Measurements from ENCODE around the gene FKRP. TPM values are rescaled to one million over a fixed set of nuclear protein-coding genes. Genes with fewer than 3 reads are reported as not detected.
"Not testable (repeated sequence)": the region's sequence is repeated elsewhere in the genome, so short reads cannot be mapped to it uniquely, and the experiment has no call there.

Gene FKRP
- total RNA-seq, 1 donor from 2014 or later = 13.9 TPM

DNA sequence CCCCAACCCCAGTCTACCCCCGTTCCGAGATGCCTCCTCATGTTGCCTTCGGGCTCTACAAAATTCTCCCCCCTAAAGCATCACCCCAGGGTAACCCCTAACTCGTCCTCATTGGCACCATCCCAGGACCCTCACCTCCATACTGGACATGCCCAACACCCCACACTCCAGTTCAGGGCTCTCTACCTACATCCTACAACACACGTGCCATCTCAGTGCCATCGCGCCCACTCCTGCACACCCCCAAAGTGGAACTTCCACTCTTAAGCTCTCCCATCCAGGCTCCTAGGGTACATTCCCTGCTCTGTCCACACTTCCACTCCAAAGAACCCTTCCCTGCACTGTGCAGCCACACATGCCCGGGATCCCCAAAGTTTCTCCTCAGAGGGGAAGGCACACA is 827 bp upstream of the FKRP start:
- DNase-seq = no peak
- intact Hi-C loops (cut with DNase I) = no loop called here

GRCh38 chr19:46746281-46747057 is 612 bp downstream of the FKRP start, which contains the start of gene STRN4:
Gene STRN4, minus strand, starts transcription at chr19:46746450. Its CDS starts 20 bp downstream, at chr19:46746430.
- peak; percentile 71 for DNase-seq

More for the DNA sequence above, 827 bp upstream of the FKRP start:
- no peak for ATAC-seq (ENCODE audit: poor library complexity)

DNA sequence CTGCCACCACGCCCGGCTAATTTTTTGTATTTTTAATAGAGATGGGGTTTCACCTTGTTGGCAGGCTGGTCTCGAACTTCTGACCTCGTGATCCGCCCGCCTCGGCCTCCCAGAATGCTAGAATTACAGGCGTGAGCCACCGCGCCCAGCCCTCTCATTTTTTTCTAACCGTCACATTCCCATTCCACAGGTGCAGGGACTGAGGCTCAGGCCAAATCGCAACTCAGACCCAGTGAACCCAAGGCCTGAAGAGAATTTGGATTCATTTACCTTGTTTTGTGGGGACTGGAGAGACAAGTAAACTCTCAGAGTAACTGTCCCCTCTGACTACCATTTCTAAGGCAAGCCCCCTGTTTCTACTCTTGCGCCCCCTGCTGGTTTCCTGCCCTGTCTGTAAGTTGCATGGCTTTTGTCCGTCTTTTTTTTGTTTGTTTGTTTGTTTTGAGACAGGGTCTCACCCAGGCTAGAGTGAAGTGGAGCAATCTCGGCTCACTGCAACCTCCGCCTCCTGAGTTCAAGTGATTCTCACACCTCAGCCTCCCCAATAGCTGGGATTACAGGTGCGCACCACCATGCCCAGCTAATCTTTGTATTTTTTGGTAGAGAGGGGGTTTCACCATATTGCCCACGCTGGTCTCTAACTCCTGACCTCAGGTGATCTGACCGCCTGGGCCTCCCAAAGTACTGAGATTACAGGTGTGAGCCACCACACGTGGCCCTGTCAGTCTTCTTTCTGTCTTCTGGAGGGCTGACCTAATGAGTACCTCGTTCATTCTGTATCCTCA is 2.7 kb downstream of the FKRP start:
- ATAC-seq (ENCODE audit: poor library complexity) = no peak
- DNase-seq = peak; percentile 83
- intact Hi-C loops (cut with DNase I) = no loop called here

More at GRCh38 chr19:46746281-46747057, 612 bp downstream of the FKRP start, which contains the start of gene STRN4:
- peak; percentile 76 for ATAC-seq (ENCODE audit: poor library complexity)
- intact Hi-C loops (cut with DNase I) = no loop called here

GRCh38 chr19:46753420-46754155 is 7.7 kb downstream of the FKRP start:
- peak; percentile 16 for ATAC-seq (ENCODE audit: poor library complexity)
- intact Hi-C loops (cut with DNase I) = loop anchor here (10.0 kb wide), 1 partner anchor 281 kb away; no protein-coding TSS in a partner anchor
- peak; percentile 64 for DNase-seq

DNA sequence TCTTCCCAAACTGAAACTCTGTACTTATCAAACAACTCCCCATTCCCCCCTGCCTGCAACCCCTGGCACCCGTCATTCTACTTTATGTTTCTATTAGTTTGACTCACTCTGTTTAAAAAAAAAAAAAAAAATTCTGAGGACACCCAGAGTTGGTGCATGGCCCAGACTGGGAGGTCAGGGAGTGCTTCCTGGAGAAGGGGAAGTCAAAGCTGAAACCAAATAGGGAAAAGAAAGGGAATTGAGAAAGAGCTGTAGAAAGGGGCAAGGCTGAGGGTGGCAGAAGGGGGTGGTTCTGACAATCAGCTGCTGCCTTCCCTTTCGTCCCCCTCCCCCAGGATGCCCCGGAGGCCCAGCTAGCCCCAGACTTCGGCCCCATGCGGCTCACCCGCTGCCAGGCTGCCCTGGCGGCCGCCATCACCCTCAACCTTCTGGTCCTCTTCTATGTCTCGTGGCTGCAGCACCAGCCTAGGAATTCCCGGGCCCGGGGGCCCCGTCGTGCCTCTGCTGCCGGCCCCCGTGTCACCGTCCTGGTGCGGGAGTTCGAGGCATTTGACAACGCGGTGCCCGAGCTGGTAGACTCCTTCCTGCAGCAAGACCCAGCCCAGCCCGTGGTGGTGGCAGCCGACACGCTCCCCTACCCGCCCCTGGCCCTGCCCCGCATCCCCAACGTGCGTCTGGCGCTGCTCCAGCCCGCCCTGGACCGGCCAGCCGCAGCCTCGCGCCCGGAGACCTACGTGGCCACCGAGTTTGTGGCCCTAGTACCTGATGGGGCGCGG is 9.4 kb downstream of the FKRP start:
- no peak for ATAC-seq (ENCODE audit: poor library complexity)
- DNase-seq = no peak
- intact Hi-C loops (cut with DNase I) = loop anchor here (10.0 kb wide), 1 partner anchor 280 kb away; no protein-coding TSS in a partner anchor

DNA sequence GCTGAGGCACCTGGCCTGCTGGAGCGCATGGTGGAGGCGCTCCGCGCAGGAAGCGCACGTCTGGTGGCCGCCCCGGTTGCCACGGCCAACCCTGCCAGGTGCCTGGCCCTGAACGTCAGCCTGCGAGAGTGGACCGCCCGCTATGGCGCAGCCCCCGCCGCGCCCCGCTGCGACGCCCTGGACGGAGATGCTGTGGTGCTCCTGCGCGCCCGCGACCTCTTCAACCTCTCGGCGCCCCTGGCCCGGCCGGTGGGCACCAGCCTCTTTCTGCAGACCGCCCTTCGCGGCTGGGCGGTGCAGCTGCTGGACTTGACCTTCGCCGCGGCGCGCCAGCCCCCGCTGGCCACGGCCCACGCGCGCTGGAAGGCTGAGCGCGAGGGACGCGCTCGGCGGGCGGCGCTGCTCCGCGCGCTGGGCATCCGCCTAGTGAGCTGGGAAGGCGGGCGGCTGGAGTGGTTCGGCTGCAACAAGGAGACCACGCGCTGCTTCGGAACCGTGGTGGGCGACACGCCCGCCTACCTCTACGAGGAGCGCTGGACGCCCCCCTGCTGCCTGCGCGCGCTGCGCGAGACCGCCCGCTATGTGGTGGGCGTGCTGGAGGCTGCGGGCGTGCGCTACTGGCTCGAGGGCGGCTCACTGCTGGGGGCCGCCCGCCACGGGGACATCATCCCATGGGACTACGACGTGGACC is 10.1 kb downstream of the FKRP start:
- DNase-seq = no peak

DNA sequence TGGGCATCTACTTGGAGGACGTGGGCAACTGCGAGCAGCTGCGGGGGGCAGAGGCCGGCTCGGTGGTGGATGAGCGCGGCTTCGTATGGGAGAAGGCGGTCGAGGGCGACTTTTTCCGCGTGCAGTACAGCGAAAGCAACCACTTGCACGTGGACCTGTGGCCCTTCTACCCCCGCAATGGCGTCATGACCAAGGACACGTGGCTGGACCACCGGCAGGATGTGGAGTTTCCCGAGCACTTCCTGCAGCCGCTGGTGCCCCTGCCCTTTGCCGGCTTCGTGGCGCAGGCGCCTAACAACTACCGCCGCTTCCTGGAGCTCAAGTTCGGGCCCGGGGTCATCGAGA is 10.7 kb downstream of the FKRP start:
- ATAC-seq (ENCODE audit: poor library complexity) (no peak), DNase-seq (no peak)
- intact Hi-C loops (cut with DNase I) = loop anchor here (10.0 kb wide), 1 partner anchor 278 kb away; no protein-coding TSS in a partner anchor

More for the DNA sequence above, 10.1 kb downstream of the FKRP start:
- intact Hi-C loops (cut with DNase I) = loop anchor here (10.0 kb wide), 1 partner anchor 279 kb away; no protein-coding TSS in a partner anchor
- no peak for ATAC-seq (ENCODE audit: poor library complexity)

DNA sequence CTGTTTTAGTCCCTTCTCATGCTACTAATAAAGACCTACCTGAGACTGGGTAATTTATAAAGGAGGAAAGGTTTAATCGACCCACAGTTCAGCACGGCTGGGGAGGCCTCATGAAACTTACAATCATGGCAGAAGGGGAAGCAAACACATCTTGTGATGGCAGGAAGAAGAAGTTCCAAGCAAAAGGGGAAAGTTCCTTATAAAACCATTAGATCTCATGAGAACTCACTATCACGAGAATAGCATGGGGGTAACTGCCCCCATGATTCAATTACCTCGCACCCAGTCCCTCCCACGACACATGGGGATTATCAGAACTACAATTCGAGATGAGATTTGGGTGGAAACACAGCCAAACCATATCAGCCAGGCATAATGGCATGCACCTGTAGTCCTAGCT is 13.3 kb downstream of the FKRP start:
- DNase-seq (no peak), ATAC-seq (ENCODE audit: poor library complexity) (no peak)
- intact Hi-C loops (cut with DNase I) = loop anchor here (10.0 kb wide), 1 partner anchor 276 kb away; no protein-coding TSS in a partner anchor

- DNase-seq (no peak), ATAC-seq (ENCODE audit: poor library complexity) (no peak)
- intact Hi-C loops (cut with DNase I) = loop anchor here (10.0 kb wide), 1 partner anchor 275 kb away; no protein-coding TSS in a partner anchor
Measured at GRCh38 chr19:46759817-46760333, 14.0 kb downstream of the FKRP start.

DNA sequence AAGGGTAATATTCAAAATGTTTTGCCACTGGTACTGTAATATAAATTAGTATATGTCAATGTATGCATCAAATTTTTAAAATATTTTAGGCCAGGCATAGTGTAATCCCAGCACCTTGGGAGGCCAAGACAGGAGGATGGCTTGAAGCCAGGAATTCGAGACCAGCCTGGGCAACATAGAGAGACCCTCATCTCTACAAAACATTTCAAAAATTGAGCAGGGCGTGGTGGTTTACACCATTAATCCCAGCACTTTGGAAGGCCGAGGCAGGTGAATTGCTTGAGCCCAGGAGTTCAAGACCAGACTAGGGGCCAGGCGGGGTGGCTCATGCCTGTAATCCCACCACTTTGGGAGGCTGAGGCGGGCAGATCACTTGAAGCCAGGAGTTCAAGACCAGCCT is 14.5 kb downstream of the FKRP start:
- ATAC-seq (ENCODE audit: poor library complexity) (no peak), DNase-seq (no peak)
- intact Hi-C loops (cut with DNase I) = no loop called here

DNA sequence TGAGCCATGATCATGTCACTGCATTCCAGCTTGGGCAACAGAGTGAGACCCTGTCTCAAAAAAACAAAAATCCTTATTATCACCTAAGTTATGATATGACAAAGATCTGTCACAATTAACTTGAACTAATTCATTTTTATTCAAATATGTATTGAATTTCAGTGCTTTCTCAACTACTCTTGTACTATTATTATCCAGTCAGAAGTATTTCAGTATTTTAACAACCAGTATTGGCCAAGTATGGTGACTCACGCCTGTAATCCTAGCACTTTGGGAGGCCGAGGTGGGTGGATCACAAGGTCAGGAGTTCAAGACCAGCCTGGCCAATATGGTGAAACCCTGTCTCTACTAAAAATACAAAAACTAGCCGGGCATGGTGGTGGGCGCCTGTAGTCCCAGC is 15.0 kb downstream of the FKRP start:
- intact Hi-C loops (cut with DNase I); ATAC-seq (ENCODE audit: poor library complexity); DNase-seq: not testable (repeated sequence)

- ATAC-seq (ENCODE audit: poor library complexity) = no peak
- DNase-seq = no peak
- intact Hi-C loops (cut with DNase I) = no loop called here
Measured at GRCh38 chr19:46761418-46761831, 15.6 kb downstream of the FKRP start.

DNA sequence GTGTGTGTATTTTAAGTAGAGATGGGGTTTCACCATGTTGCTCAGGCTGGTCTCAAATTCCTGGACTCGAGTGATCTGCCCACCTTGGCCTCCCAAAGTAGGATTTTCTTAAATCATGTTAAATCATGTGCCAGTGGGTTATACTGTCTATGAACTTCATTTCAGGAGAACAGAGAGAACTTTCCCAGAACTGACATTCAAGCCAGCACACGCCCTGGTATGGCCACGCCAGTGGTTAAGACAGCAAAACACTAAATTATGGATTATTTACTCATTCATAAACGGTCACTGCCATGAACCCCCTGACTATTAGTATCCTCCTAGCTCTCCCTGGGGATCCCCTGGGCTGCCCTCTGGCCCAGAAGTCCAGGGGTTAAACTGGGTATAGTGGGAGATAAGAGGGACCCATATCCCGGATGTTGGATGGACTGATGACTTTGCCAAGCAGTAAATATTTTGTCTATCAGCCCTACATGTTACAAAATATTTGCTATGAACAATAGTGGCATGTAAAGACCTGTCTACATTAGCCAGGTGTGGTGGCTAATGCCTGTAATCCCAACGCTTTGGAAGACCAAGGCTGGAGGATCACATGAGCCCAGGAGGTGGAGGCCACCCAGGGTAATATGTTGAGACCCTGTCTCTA is 16.5 kb downstream of the FKRP start:
- ATAC-seq (ENCODE audit: poor library complexity) = no peak
- intact Hi-C loops (cut with DNase I) = no loop called here
- DNase-seq = no peak

DNA sequence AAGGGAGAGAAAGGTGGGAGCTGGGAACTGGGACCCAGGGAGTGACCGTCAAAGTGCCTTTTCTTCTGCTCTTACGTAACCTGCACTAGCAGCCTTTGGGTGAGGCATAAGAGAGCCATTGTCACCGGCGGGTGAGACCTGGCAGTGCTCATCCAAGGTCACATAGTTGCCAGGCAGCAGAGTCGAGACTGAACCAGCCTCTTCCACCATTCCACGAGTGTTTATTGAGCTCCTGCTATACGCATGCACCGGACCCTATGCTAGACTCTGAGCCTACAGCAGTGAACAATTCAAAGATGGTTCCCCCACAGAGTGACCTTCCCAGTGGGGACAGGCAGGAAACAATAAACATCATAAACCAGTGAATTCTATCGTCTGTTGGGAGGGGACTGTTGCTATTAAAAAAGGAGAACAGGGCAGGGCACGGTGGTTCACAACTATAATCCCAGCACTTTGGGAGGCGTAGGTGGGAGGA is 19.0 kb downstream of the FKRP start:
- no peak for DNase-seq
- peak; percentile 74 for ATAC-seq (ENCODE audit: poor library complexity)
- intact Hi-C loops (cut with DNase I) = no loop called here

DNA sequence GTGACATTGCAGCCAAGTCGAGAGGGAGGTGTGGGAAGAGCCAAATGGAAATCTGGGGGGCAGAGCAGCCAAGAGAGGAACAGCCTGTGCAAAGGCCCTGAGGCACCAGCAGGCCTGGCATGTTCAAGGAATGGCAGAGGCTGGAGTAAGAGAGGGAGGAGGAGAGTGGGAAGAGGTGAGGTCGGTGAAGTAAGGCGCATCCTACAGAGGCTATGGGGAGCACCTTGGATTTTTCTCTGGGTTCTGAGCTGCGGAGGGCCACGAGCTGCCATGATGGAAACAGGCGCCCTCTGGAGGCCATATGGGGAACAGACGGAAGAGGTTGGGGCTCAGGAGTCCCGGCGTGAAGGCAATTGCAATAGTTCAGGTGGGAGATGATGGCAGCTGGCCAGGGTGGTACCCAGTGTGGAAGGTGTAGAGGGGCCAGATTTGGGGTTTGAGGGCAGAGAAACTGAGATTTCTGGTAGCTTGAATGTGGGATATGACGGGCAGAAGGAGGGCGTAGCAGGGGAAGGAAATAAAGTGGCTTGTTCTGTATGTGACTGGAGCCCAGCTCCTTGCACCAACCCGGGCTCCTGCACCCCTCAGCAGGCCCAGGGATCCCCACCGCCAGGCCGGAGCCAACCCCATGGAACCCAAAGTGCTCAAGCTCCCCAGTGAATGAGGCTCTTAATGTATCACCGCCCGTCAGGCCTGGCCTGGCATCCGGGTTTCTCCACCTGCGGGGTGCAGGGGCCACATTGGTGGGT is 20.9 kb downstream of the FKRP start:
- DNase-seq (peak; percentile 56), ATAC-seq (ENCODE audit: poor library complexity) (peak; percentile 35)
- intact Hi-C loops (cut with DNase I) = no loop called here

DNA sequence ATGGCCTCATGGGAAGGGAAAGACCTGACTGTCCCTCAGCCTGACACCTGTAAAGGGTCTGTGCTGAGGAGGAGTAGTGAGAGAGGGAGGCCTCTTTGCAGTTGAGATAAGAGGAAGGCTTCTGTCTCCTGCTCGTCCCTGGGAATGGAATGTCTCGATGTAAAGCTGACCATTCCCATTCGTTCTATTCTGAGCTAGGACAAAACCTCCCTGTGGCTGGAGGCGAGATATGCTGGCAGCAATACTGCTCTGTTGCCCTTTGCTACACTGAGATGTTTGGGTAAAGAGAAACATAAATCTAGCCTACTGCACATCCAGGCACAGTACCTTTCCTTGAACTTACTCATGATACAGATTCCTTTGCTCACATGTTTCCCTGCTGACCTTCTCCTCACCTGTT is 22.9 kb downstream of the FKRP start:
- DNase-seq; intact Hi-C loops (cut with DNase I); ATAC-seq (ENCODE audit: poor library complexity): not testable (repeated sequence)

Measured in Right ventricle myocardium superior (tissue), 1 donor.